H1 (cell line): ENCODE data around the gene NAA38. TPM values are rescaled to one million over a fixed set of nuclear protein-coding genes. Genes with fewer than 3 reads are reported as not detected.

ENCODE experiments used
- CTCF ChIA-PET: fragments of 300-600 bp; sonication (Branson Sonifier 250); formaldehyde crosslinking; loops from one replicate; lab custom pipeline; 2021; ENCODE audit not compliant: partially characterized antibody; lab: Charles Lee
- POLR2A ChIA-PET: fragments of 300-600 bp; sonication (Branson Sonifier 250); formaldehyde crosslinking; loops from one replicate; lab custom pipeline; 2021; ENCODE audit warnings: inconsistent platforms; ENCODE audit not compliant: partially characterized antibody; lab: Charles Lee
- DNase-seq, 2 experiments: peaks; one replicate each; pipeline versions ENCODE4 v3.0.0 to v3.0.0-alpha.2; 2010 to 2022; ENCODE audit warnings: low spot score in 2 of 2, low read depth in 1 of 2, mixed read lengths in 1 of 2
- FAIRE-seq: peaks from 2 replicates; lab custom pipeline; 2011; peaks lifted over from hg19 to GRCh38; lab: Jason Lieb, UNC
- H2AFZ ChIP-seq: 2 replicates; pipeline ENCODE4 v1.8.1; 2012; ENCODE audit warnings: low read length, inconsistent platforms
- H2AK5ac ChIP-seq: 2 replicates; pipeline ENCODE4 v1.6.1; 2013; ENCODE audit warnings: low read depth, low read length
- H2BK120ac ChIP-seq: replicated peaks from 2 replicates; pipeline ENCODE3; 2013; ENCODE audit warnings: low read depth, low read length, inconsistent platforms
- H2BK12ac ChIP-seq: 2 replicates; pipeline ENCODE4 v1.6.1; 2013; ENCODE audit warnings: low read depth, low read length
- H2BK15ac ChIP-seq: 2 replicates; pipeline ENCODE4 v1.6.1; 2013; ENCODE audit warnings: low read length
- H2BK20ac ChIP-seq: 2 replicates; pipeline ENCODE4 v1.6.1; 2013; ENCODE audit warnings: low read length
- H2BK5ac ChIP-seq: 2 replicates; pipeline ENCODE4 v1.6.1; 2013; ENCODE audit warnings: low read depth, low read length
- H3K14ac ChIP-seq: 2 replicates; pipeline ENCODE4 v1.6.1; 2013; ENCODE audit warnings: inconsistent platforms; ENCODE audit not compliant: insufficient read length
- H3K18ac ChIP-seq: 2 replicates; pipeline ENCODE4 v1.6.1; 2013; ENCODE audit warnings: low read length; ENCODE audit errors: extremely low read depth
- H3K23ac ChIP-seq: 2 replicates; pipeline ENCODE4 v1.6.1; 2013; ENCODE audit warnings: inconsistent platforms; ENCODE audit not compliant: insufficient read length
- H3K23me2 ChIP-seq: 2 replicates; pipeline ENCODE4 v1.6.1; 2013; ENCODE audit warnings: low read depth, low read length
- H3K27ac ChIP-seq: 2 replicates; pipeline ENCODE4 v1.6.1; 2011; ENCODE audit warnings: low read depth, low read length, inconsistent platforms
- H3K27me3 ChIP-seq, 4 experiments: replicated peaks in 1 of 4; 1 replicate in 1 of 4; 2 replicates in 3 of 4; pipeline versions ENCODE4 v1.6.1 to v1.8.1; 2011 to 2013; ENCODE audit warnings: low read length in 3 of 4, mild to moderate bottlenecking in 3 of 4, inconsistent platforms in 2 of 4, mixed read lengths in 2 of 4, moderate library complexity in 1 of 4; ENCODE audit not compliant: control insufficient read depth in 3 of 4, insufficient read depth in 3 of 4; ENCODE audit errors: extremely low read depth in 1 of 4
- H3K36me3 ChIP-seq, 4 experiments: 2 replicates each; pipeline versions ENCODE4 v1.6.1 to v1.8.1; 2011 to 2013; ENCODE audit warnings: mild to moderate bottlenecking in 4 of 4, low read length in 3 of 4, moderate library complexity in 2 of 4, control low read depth in 1 of 4, inconsistent platforms in 1 of 4; ENCODE audit not compliant: insufficient read depth in 4 of 4, control insufficient read depth in 2 of 4
- H3K4ac ChIP-seq: replicated peaks from 2 replicates; pipeline ENCODE3; 2013; ENCODE audit warnings: low read length, low read depth, mixed read lengths, inconsistent platforms; ENCODE audit not compliant: insufficient read length
- H3K4me1 ChIP-seq, 4 experiments: replicated peaks in 1 of 4; 1 replicate in 1 of 4; 2 replicates in 3 of 4; pipeline versions ENCODE4 v1.6.1 to v1.8.1; 2011 to 2013; ENCODE audit warnings: low read length in 3 of 4, inconsistent platforms in 2 of 4, mixed read lengths in 1 of 4; ENCODE audit not compliant: insufficient read depth in 4 of 4, control insufficient read depth in 3 of 4
- H3K4me2 ChIP-seq, 2 experiments: 2 replicates each; pipeline versions ENCODE4 v1.6.1 to v1.8.1; 2011 to 2013; ENCODE audit warnings: low read depth in 2 of 2, low read length in 2 of 2, control low read depth in 1 of 2, inconsistent platforms in 1 of 2, mild to moderate bottlenecking in 1 of 2; ENCODE audit not compliant: insufficient read depth in 1 of 2
- H3K4me3 ChIP-seq, 4 experiments: fragments of 200-600, 300-600 bp in 1 of 4; sonication (generic), shearing (Covaris generic), sonication (Bioruptor Twin) in 1 of 4; 2 replicates each; pipeline versions ENCODE4 v1.5.1 to v1.8.1; 2011 to 2016; ENCODE audit warnings: low read length in 4 of 4, low read depth in 3 of 4, control low read depth in 2 of 4, inconsistent platforms in 2 of 4, mild to moderate bottlenecking in 2 of 4, mixed read lengths in 1 of 4, moderate library complexity in 1 of 4; ENCODE audit not compliant: insufficient read depth in 2 of 4; ENCODE audit errors: extremely low read depth in 1 of 4
- H3K56ac ChIP-seq: replicated peaks from 2 replicates; pipeline ENCODE3; 2013; ENCODE audit warnings: low read depth, mild to moderate bottlenecking, mixed read lengths, low read length, inconsistent platforms; ENCODE audit not compliant: insufficient read length
- H3K79me1 ChIP-seq: 2 replicates; pipeline ENCODE4 v1.6.1; 2013; ENCODE audit warnings: low read depth, low read length, control low read depth
- H3K79me2 ChIP-seq, 2 experiments: 2 replicates each; pipeline versions ENCODE4 v1.6.1 to v1.8.1; 2012 to 2013; ENCODE audit warnings: low read length in 2 of 2, mild to moderate bottlenecking in 2 of 2, inconsistent platforms in 1 of 2; ENCODE audit not compliant: insufficient read depth in 2 of 2, control insufficient read depth in 1 of 2
- H3K9ac ChIP-seq, 4 experiments: replicated peaks in 1 of 4; 1 replicate in 1 of 4; 2 replicates in 3 of 4; pipeline versions ENCODE4 v1.6.1 to v1.8.1; 2011 to 2013; ENCODE audit warnings: low read depth in 3 of 4, low read length in 3 of 4, control low read depth in 2 of 4, mild to moderate bottlenecking in 2 of 4, moderate library complexity in 2 of 4, inconsistent platforms in 1 of 4; ENCODE audit errors: extremely low read depth in 1 of 4
- H3K9me3 ChIP-seq, 2 experiments: 2 replicates each; pipeline versions ENCODE4 v1.6.1 to v1.8.1; 2012 to 2013; ENCODE audit warnings: mild to moderate bottlenecking in 2 of 2, moderate library complexity in 2 of 2, control low read depth in 1 of 2, inconsistent platforms in 1 of 2, low read depth in 1 of 2, low read length in 1 of 2, mixed read lengths in 1 of 2; ENCODE audit not compliant: insufficient read depth in 2 of 2
- H4K20me1 ChIP-seq, 2 experiments: replicated peaks in 1 of 2; 2 replicates each; pipeline versions ENCODE3 to v1.8.1; 2011 to 2013; ENCODE audit warnings: inconsistent platforms in 2 of 2, low read length in 2 of 2, mild to moderate bottlenecking in 1 of 2; ENCODE audit not compliant: insufficient read depth in 2 of 2, control insufficient read depth in 1 of 2
- H4K5ac ChIP-seq: 2 replicates; pipeline ENCODE4 v1.6.1; 2013; ENCODE audit warnings: low read length, low read depth, mixed read lengths, inconsistent platforms; ENCODE audit not compliant: insufficient read length
- H4K8ac ChIP-seq: 2 replicates; pipeline ENCODE4 v1.8.0; 2013; ENCODE audit warnings: mild to moderate bottlenecking, moderate library complexity, low read length, inconsistent platforms; ENCODE audit not compliant: insufficient read depth; ENCODE audit errors: extremely low read depth
- H4K91ac ChIP-seq: replicated peaks from 2 replicates; pipeline ENCODE3; 2013; ENCODE audit warnings: low read length, mixed read lengths, inconsistent platforms; ENCODE audit not compliant: insufficient read length
- E2F6 ChIP-seq: IDR thresholded peaks from 2 replicates; pipeline ENCODE4 v1.6.1; 2012; ENCODE audit warnings: inconsistent platforms
- EZH2 ChIP-seq: fragments of 200-600 bp; sonication (generic); IDR thresholded peaks from 2 replicates; pipeline ENCODE4 v1.7.1; 2012; ENCODE audit warnings: low read depth, mild to moderate bottlenecking, moderate library complexity, low read length, inconsistent platforms; ENCODE audit not compliant: severe bottlenecking
- FOSL1 ChIP-seq: IDR thresholded peaks from 2 replicates; pipeline ENCODE4 v1.6.1; 2011; ENCODE audit warnings: mild to moderate bottlenecking, low read depth, low read length, moderate library complexity; ENCODE audit not compliant: insufficient read depth
- KDM4A ChIP-seq: IDR thresholded peaks from one replicate; pipeline ENCODE4 v1.7.1; 2012; ENCODE audit warnings: low read depth, mild to moderate bottlenecking, moderate library complexity, low read length, inconsistent platforms; ENCODE audit not compliant: severe bottlenecking
- WGBS, 2 experiments: shearing (Covaris generic) in 1 of 2; methylation state at CpG; one replicate each; pipeline versions ENCODE4 v1.1.6 to v1.1.7; 2013 to 2015; ENCODE audit warnings: low lambda C conversion rate in 2 of 2, mixed read lengths in 2 of 2, inconsistent platforms in 1 of 2, low coverage in 1 of 2, missing lambda C conversion rate in 1 of 2; ENCODE audit not compliant: insufficient replicate concordance in 2 of 2, insufficient coverage in 1 of 2, insufficient read length in 1 of 2; ENCODE audit errors: extremely low coverage in 1 of 2, missing lambda C conversion rate in 1 of 2; 5-methylcytosine and 5-hydroxymethylcytosine counted together
- polyA plus RNA-seq, 7 experiments: library from polyadenylated mRNA; depleted of rRNA in 3 of 7; stranded (reverse) in 5 of 7; unstranded in 2 of 7; fragments of >200 nt in 5 of 7; fragments of 200-250 nt in 2 of 7; gene quantifications; 1 replicate in 5 of 7; 2 replicates in 1 of 7; 4 replicates in 1 of 7; pipeline versions ENCODE4 v1.2.1 to v1.2.3, GENCODE V29; 2011 to 2013; ENCODE audit warnings: missing spikeins in 2 of 7, mixed read lengths in 2 of 7
- total RNA-seq: library from RNA; stranded (reverse); fragmentation: NEBNext Ultra II Directional; extraction: Animal tissue kit (Norgen Biotek cat#: 25700); gene quantifications from 2 replicates; pipeline ENCODE4 v1.2.1, GENCODE V29; 2021

Gene NAA38
- total and polyA plus RNA-seq, 2 of the 8 experiments (the other 6 are each of a cell fraction or from before 2014, with no cell fraction given): 30.2 to 109 TPM

DNA sequence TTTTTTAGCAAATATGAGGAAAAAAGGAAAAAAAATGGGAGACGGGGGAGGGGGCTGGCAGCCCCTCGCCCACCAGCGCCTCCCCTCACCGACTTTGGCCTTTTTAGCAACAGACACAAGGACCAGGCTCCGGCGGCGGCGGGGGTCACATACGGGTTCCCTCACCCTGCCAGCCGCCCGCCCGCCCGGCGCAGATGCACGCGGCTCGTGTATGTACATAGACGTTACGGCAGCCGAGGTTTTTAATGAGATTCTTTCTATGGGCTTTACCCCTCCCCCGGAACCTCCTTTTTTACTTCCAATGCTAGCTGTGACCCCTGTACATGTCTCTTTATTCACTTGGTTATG, 3.7 kb downstream of the NAA38 start:
- no peak overlapping the region for H2BK20ac ChIP-seq
- TF ChIP-seq KDM4A (peak; percentile 8), E2F6 (peak; percentile 74), EZH2 (peak; percentile 7), FOSL1 (no peak)
- peaks cover 0 to 40% (median 33%) of the 10 kb centered on the region in 4 experiments; a peak in 6 of 7 replicates for H3K4me1 ChIP-seq
- no peak overlapping the region for H2AFZ ChIP-seq
- H3K4me2 ChIP-seq: peak overlapping the region; percentile 74 to 97
- no peak overlapping the region for H2AK5ac ChIP-seq
- no peak overlapping the region for H3K14ac ChIP-seq
- no peak overlapping the region for H2BK5ac ChIP-seq
- H3K9ac ChIP-seq: no peak overlapping the region
- FAIRE-seq (no peak), DNase-seq (peak in 1 of 2 experiments; percentile 63)
- no peak overlapping the region for H4K5ac ChIP-seq
- peaks cover 25% of the 10 kb centered on the region for H3K23me2 ChIP-seq
- H3K4ac ChIP-seq: no peak overlapping the region
- no peak overlapping the region for H4K8ac ChIP-seq
- ChIA-PET POLR2A (interaction anchor here (0.6 to 2.2 kb wide), 4 partner anchors 8 to 227 kb away, joined by 3 to 18 read pairs (median 4); no protein-coding TSS in a partner anchor), CTCF (interaction anchor here (0.7 kb wide), 1 partner anchor 110 kb away, joined by 3 read pairs; no protein-coding TSS in a partner anchor)
- H3K27me3 ChIP-seq: peaks cover 32 to 53% (median 49%) of the 10 kb centered on the region in 4 experiments
- peaks cover 0 to 23% of the 10 kb centered on the region in 2 experiments for H4K20me1 ChIP-seq
- H3K79me1 ChIP-seq: no peaks in the 10 kb centered on the region
- no peak overlapping the region for H3K56ac ChIP-seq
- WGBS, 2 experiments: 3% methylated on average over 18 of the region's 21 CpGs; no CpG with 5 or more reads in 1 of the 2 experiments
- no peak overlapping the region for H4K91ac ChIP-seq
- no peak overlapping the region for H2BK12ac ChIP-seq
- no peak overlapping the region for H3K18ac ChIP-seq
- H2BK15ac ChIP-seq: no peak overlapping the region
- H3K4me3 ChIP-seq: peak overlapping the region; percentile 3 to 84 (median 26); a peak in 5 of 8 replicates
- H3K79me2 ChIP-seq: no peaks in the 10 kb centered on the region
- no peak overlapping the region for H2BK120ac ChIP-seq
- H3K23ac ChIP-seq: no peak overlapping the region
- H3K36me3 ChIP-seq: peaks cover 0 to 4% (median 0%) of the 10 kb centered on the region in 4 experiments; a peak in 3 of 8 replicates
- H3K9me3 ChIP-seq: no peaks in the 10 kb centered on the region
- no peak overlapping the region for H3K27ac ChIP-seq
